GM19372 (cell line): ENCODE measurements around the gene PAFAH1B1.
"Not testable (repeated sequence)": the region's sequence is repeated elsewhere in the genome, so short reads cannot be mapped to it uniquely, and the experiment has no call there.

Experiments used
- ATAC-seq: cut with Tn5 transposase; IDR thresholded peaks from one replicate; pipeline ENCODE4 v1.9.1; 2021; ENCODE audit warnings: mild to moderate bottlenecking, low read depth, moderate library complexity; ENCODE audit not compliant: unreplicated experiment

PAFAH1B1 gene

DNA sequence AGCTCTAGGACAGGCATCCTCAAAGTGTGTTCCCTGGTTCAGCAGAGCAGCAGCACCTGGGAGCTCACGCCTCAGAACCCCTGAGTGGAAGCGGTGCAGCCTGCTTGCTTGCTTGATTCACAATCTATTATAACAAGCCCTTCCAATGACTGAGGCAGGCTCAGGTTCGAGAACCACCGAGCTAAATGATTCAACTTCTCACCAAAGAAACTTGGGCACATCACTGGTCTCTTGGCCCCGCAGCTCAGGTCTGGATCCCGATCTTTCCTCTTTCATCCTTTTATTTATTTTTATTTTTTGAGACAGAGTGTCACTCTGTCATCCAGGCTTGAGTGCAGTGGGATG is 93.6 kb downstream of the PAFAH1B1 start:
- no peak for ATAC-seq

DNA sequence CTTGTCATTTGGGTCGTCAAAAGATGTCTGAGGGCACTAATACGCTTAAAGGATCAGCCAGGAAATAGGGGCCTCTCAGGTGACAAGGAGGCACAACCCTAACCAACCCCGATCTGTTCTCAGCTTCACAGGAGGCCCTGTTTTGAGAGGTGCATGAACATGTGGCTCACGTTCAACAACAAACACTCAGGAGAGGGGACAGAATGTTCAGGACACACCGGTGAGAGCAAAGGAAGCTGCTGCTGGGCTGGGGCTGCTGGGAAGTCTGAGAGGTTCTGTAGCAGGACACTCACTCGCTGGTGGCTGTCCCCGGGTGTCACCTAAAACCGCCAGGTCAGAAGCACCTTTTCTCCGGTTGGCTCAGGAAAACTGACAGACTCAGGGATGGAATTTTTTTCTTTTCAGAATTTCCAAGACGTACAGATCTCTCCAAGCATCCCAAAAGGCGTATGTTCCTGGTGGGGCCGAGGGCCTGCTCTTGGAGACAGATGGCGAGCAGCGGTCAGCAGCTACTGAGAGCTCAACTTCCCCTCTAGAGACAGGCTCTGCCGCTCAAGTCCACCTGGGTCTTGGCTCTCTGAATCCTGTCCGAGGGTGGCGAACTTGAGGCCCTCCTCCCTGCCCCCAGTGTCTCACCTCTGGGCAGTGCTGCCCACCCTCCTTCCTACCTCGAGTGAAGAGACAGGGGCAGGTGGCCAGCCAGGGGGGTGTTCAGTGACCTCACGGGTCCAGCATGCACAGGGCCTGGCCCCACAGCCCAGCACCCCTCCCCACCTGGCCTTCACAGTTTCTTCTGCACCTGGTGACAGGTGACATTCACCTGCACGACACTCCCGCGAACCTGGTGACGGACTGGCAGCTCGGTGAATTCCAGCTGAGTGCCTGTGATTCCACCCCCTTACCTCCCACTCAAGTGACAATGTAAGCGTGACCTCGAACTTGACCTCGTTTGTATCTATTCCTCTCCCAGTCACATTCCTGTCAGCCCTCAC is 95.2 kb downstream of the PAFAH1B1 start:
- ATAC-seq: no peak

DNA sequence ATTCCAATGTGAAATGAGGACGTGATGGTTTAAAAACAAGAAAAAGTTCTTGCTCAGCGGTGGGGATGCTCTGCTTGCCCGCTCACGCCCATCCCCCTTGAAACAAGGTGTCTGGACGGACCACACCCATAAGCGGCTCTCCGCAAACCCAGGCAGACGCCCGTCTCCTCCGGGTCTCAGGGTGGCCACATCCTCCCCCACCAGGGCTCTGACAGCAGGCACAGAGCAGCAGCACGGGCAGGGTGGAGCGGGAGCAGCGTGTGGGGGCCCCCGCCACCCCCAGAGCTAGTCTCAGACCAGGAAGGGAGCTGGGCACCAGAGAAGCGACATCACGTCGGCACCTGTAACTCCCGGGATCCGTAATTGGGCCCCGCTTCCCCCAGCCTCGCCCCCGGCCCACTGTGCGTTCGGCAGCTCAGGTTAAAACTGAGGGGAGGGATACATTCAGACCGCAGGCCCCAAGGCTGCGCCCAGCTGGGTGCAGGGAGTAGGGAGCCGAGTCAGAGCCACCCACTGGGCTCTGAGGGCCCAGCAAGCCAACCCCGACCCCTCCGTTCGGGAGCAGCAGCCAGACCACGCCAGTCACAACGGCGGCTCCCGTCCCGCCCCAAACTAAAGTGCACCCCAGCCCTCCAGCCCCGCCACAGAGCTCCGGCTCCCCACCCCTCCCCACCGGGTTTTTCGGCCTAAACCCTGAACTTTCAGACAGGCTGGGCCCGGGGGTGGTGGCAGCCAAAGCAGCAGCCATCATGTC is 96.1 kb downstream of the PAFAH1B1 start:
- ATAC-seq: no peak

DNA sequence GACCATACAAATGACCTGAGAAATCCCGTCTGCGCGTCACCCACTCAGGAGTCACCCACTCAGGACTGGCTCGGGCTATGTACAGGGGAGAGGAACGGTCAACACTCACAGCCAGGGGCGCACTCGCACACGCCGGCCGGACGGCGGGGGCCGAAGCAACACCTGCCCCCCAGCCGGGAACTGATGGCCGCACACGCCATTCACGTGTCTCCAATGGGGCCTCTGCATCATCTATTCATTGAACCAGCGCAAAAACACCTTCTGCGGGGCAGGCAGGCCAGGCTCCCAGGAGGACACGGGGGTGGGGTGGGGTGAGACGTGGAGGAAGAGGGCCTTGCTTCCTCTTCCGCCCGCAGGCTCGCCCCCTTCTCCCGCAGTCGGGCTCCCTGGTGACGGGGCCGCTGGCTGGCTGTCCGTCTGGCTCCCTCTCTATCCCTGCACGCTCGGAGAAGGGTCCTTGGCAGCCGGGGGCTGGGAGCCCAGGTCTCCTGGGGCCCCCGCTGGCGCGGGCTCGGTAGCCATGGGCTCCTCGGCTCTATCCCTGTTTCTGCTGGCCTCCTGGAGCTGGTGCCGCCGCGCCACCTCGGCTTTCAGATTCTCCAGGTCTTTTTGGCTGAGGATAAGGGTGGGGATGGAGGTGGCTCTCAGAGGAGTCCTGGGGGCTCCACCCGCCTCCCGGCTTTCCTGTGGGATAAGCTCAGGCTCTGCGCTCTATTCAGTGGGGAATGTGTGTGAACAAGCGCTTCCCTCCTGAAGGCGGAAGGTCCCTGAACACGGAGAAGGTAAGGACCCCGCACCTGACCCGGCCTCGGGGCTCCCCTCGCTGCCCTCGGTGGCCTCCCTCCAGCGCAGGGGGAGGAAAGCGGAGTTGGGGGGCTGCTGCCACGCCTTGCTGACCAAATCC is 97.0 kb downstream of the PAFAH1B1 start:
- ATAC-seq: no peak

DNA sequence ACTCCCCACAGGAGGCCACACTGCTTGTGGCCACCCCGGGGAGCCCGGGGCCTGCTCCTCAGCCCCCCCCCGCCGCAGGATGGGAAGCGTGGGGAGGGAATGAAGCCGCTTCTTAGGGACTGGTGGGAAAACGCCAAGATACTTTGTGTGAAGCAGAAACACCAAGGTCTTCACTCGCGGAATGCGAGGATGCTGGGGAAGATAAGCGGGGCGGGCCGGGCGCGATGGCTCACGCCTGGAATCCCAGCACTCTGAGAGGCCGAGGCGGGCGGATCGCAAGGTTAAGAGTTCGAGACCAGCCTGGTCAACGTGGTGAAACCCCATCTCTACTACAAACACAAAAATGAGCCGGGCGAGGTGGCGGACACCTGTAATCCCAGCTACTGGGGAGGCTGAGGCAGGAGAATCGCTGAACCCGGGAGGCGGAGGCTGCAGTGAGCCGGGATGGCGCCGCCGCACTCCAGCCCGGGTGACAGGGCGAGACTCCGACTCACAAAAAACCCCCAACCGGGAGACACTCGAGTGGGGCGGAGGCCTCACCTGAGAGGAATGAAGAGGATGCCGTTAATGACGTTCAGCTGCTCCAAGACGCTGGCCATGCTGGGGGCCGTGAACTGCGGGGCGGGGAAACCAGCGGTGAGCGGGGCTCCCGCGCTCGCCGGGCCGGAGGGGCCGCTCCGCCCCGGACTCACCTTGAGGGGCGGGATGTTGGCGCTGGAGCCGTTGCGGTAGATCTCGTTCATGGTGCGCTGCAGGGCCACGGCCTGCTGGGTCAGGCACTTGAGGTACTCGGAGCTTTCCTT is 97.8 kb downstream of the PAFAH1B1 start:
- no peak for ATAC-seq

DNA sequence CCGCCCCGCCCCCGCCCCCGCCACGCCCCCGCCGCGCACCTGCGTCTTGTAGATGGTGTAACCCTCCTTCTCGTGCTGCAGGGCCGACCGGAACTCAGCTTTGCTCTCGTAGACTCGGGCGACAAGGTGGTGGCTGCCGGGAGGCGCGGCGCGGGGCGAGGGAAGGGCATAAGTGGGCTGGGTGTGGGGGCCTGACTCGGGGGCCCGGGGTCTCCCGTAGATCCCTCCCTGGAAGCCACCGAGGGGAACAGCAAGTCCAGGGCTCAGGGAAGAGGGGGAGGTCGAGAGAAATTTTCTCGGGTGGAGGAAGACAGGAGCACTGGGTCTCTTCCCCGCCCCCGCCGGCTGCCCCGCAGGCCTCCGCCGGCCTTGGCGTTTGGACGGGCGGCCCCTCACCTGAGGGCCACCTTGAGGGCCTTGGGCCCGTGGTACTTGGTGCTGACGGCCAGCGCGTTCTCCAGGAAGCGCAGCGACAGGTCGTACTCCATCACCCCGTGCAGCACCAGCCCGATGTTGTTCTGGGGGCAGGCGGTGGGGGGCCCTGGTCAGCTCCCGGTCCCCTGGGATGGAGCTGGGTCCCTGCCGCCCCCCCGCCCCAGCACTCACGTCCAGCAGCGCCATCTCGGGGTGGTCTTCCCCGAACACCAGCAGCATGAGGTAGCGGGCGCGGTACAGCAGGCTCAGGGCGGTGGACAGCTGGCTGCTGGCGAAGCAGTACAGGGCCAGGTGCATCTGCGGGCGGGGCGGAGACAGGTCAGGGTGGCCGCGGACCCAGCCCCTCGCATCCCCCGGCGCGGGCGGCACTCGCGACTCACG is 98.7 kb downstream of the PAFAH1B1 start:
- ATAC-seq: no peak

DNA sequence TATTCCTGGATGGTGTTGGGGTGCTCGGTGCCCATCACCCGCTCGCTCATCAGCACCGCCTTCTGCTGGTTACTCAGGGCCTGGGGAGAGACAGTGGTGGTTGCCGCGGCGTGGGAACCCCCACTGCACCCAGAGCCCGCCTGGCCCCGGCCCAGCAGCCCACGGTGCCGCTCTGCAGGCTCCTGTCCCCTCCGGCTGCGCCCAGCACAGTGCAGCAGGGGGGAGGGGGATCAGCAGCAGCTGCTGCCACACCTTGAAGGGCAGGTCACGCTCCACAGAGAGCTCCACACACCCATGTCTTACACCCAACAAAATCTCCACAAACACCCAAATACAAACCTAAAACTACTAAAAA is 99.3 kb downstream of the PAFAH1B1 start:
- ATAC-seq: no peak

DNA sequence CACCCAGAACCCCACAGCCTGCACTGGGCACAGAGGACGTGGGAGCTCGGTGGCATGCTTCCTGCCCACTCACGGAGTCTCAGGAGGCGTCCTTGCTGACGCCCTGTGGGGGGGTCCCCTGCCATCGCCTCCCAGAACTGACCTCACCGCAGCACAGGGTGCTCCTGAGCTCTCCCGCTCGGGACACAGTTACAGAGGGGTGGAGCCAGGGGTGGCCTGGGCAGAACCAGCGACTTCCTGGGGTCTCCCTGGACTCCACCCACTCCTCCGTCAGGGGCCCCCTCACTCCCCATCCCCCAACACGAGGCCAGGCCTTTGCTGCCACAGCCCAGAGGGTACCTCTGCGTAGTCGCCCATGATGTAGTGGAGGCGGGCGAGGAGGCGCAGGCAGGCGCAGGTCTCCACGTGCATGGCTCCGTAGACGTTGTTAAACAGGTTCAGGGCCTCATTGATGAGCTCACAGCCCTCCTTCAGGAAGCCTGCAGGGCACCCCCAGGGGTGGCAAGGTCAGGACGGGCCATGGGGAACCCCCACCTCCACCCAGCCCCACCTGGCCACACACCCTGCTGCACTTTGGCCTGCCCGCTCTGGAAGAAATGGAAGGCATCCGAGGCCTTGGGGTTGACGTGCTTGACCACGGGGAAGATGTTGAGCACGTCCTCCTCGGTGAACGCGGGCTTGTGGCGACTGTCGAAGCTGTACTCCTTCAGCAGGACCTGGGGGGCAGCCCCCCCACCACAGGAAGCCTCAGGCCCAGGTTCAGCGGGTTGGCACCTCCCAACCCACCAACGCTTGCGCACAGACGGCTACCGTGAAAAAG is 100.3 kb downstream of the PAFAH1B1 start:
- ATAC-seq: no peak

DNA sequence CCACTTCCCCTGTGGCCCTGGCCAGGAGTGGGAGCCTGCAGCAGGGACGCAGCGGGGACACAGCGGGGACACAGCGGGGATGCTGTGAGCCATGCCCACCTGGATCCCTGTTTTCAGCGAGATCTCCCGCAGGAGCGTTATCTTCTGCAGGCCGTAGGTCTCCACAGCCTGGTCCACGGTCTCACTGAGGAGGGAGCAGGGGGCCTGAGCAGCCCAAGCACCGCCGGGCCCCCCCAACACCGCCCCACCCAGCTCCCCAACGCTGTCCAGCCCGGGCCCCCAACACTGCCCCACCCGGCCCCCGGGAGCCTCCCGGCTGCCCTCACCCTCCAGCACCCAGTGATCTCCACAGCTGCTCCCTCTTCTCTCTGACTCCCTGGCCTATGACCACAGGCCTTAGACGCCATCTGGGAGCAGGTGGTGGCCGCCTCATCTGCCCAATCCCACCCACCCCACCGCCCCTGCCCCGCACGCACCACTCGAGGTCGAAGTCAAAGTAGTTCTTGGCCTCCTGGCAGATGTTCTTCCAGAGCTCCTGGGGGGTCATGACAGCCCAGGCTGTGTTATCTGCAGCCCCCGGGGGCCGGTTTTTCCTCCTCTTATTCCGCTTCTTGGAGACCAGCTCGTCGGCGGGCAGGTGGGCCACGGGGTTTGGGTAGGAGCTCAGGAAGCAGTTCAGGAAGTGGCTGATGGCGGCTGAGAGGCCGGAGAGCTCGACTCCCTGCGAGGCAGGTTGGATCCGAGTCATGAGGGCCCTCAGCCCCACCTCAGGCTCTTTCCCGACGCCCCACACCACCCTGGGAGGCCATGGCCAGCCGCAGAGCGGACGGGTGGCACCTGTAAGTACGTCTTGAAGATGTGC is 101.2 kb downstream of the PAFAH1B1 start:
- no peak for ATAC-seq

DNA sequence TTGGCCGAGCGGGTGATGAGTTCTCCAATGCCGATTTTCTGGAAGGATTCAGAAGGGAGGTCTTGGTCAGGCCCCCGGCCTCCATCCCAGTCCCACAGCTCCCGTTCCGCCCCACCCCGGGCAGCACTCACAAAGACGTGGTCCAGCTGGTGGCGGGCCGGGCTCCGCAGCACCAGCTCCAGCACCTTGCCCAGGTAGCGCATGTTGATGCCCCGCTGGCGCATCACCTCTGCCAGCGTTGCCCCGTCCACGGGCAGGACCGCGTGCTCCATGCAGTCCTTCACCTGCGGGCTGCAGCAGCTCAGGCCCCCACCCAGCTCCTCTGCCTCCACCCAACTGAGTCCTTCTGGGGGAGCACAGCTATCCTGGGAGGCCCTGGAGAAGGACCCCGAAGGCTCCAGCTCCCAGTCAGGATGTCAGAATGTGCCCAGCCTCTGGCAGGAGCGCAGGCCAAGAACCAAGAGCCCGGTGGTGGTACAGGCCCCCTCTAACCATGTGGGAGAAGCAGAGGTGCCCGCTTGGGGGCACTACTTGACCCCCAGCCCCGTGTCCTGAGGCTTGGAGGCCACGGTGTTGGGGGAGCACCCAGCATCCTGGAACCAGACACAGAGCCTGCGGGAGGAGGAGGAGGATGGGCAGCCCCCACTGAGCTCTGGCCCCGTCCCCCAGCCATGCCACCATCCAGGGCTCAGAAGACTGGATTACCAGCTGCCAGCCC is 101.9 kb downstream of the PAFAH1B1 start:
- no peak for ATAC-seq

DNA sequence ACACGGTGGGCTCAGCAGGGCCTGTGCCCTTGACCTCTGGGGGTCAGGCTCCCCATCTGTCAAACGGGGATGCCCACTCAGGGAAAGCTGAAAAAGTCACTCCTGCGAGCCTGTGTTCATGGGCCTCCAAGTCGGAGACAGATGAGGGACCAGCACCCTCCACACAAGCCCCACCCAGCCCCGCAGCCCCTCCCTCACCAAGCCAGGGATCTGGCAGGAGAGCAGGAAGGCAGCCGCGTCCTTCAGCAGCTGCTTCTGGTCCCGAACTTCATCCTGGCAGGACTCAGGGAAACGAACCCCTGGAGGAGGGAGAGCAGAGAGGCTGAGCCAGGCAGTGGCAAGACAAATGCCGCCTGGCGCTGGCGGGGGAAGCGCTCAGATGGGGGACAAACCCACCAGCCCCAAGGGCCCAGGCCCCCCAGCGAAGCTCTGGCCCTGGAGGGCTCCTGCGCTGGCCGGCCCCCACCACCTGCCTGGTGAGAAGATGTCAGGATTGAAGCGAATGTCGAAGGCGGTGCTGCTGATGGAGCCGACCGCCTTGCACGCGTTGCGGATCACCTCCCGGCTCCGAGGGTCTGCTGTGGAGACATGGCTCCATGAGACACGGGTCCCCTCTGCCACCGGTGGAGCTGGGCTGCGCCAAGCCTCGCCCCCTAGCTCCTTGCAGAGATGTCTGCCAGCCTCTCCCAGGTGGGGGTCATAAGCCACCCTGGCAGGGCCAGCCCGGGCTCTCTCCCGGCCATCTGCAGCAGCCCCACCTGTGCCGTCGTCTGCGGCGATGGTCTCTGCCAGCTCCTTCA is 102.7 kb downstream of the PAFAH1B1 start:
- ATAC-seq: no peak

DNA sequence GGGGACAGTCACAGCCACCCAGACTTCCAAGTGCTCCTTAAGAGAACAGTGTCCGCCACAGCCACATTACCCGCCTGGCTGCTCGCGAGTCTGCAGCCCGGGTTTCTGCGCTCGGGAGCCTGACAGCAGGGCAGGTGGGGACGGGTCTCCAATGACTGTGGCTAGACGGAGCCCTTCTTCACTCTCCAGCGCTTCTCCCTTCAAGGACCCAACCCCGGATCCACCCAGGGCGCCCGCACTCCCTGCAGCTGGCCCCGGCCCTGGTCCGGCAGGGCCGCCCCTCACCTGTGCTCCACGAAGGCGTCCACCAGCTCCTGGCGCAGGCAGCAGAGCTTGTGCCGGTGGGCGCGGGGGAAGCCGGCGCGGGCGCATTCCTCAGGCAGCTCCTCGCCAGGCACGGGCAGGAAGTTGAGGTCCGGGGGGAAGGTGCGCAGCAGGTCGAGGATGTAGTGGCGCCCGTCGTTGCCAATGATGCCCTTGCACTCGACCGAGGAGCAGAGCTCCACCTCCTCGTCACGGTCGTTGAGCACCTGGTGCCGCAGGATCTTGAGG is 104.2 kb downstream of the PAFAH1B1 start:
- no peak for ATAC-seq

DNA sequence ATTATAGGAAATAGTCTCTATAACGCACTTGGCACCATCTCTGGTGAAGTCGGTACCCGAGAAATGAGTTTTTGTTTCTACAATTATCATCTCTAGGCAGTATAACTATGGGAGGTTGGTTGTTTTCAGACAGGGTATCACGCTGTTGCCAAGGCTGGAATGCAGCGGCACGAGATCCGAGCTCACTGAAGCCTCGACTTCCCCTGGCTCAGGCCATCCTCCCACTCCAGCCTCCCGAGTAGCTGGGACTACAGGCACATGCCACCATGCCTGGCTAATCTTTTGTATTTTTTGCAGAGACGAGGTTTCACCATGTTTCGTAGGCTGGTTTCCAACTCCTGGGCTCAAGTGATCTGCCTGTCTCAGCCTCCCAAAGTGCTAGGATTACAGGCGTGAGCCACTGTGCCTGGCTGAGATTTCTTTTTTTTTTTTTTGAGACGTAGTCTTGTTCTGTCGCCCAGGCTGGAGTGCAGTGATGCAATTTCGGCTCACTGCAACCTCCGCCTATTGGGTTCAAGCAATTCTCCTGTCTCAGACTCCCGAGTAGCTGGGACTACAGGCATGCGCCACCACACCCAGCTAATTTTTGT is 105.9 kb downstream of the PAFAH1B1 start:
- not testable (repeated sequence) for ATAC-seq

DNA sequence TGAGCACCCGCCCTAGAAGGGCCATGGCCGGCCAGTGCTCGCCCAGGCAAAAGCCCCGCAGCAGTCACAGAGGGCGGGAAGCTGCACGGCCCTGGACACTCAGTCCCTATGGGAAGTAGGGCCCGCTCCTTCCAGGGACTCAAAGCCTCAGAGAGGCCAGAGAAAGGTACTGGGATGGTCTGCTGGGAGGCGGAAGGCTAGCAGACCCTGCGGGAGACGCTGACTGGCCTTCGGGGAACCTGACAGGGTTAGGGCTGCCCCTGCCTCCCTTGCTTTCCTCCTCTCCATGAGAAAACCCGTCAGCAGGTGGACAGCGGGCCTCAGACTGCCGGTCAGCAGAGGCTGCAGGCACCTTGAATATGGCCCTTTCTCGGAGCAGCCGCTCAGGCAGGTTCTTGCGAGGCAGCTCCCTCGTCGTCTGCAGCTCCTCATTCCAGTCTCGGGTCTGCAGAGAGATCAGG is 106.6 kb downstream of the PAFAH1B1 start:
- no peak for ATAC-seq

DNA sequence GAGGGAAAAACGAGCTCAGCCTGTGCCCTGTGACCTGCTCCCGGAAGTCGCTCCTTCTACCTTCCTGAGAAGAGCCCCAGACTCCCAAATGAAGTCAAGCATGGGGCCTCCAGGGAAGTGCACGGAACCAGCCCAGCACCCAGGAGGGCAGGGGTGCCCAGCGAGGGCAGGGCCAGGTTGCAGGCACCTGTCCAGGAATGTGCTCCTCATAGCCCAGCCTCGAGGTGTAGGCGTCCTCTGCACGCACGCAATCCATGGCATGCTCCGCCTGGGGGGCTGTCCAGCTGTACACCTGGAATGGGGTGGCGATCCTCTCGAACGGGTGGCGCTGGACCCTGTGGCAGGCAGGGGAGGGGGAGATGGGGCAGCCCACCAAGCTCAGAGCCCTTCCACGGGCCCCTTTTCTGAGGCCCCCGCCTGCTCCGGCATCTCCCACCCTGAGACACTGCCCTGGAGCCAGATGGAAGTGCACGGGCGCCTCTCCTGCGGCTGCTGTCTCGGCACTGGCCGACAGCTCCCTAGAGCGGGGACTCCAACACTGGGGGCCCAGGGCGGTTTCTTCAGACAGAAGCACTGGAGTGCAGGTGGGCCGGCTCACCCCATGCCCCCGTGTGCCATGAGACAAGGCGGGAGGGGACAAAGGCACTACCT is 107.2 kb downstream of the PAFAH1B1 start:
- no peak for ATAC-seq
